Measurements from ENCODE around the gene DMRT3. TPM values are rescaled to one million over a fixed set of nuclear protein-coding genes. Genes with fewer than 3 reads are reported as not detected.

DMRT3 gene
- polyA plus RNA-seq (ENCODE audit: low read depth in 6 of 6), result not detected

GRCh38 chr9:976258-976942 lies at the start of gene DMRT3:
Gene DMRT3 (plus strand): TSS chr9:976655. CDS start chr9:977002, 347 bp downstream.
- no peak for DNase-seq
- Mint-ChIP-seq H3K27ac (peak within 1 kb of the TSS in 5 of 6 donors; percentile 29 to 68 (median 60)), H3K36me3 (peaks cover 6 to 12% of the 10 kb centered on the region in 2 donors), H3K27me3 (peaks cover 60 to 82% (median 77%) of the 10 kb centered on the region in 3 donors), H3K4me3 (peak within 1 kb of the TSS in 6 of 8 donors; percentile 16 to 58 (median 34)), H3K4me1 (peaks cover 4 to 36% (median 5%) of the 10 kb centered on the region in 3 donors), H3K9me3 (peaks cover 0 to 25% (median 5%) of the 10 kb centered on the region in 7 donors)
- no peak for ATAC-seq (ENCODE audit: low read depth in 2 of 2)

- Mint-ChIP-seq H3K36me3 (no peaks in the 10 kb centered on the region), H3K9me3 (no peaks in the 10 kb centered on the region), H3K4me1 (no peaks in the 10 kb centered on the region), H3K27ac (no peak overlapping the region), H3K4me3 (no peak overlapping the region), H3K27me3 (peaks cover 26 to 31% (median 31%) of the 10 kb centered on the region in 3 donors)
- no peak for DNase-seq
- no peak for ATAC-seq (ENCODE audit: low read depth in 2 of 2)
Observed at GRCh38 chr9:926976-927375, 49.5 kb upstream of the DMRT3 start.

- Mint-ChIP-seq H3K27me3 (peaks cover 30 to 36% (median 32%) of the 10 kb centered on the region in 3 donors), H3K4me3 (no peak overlapping the region), H3K4me1 (no peaks in the 10 kb centered on the region), H3K36me3 (no peaks in the 10 kb centered on the region), H3K9me3 (no peaks in the 10 kb centered on the region), H3K27ac (no peak overlapping the region)
- DNase-seq, result no peak
- no peak for ATAC-seq (ENCODE audit: low read depth in 2 of 2)
Observed at GRCh38 chr9:928363-929042, 48.0 kb upstream of the DMRT3 start.

GRCh38 chr9:929719-930118 lies 46.7 kb upstream of the DMRT3 start:
- H3K9me3 Mint-ChIP-seq, result no peaks in the 10 kb centered on the region
- no peaks in the 10 kb centered on the region for H3K4me1 Mint-ChIP-seq
- H3K27me3 Mint-ChIP-seq, result peaks cover 33 to 45% (median 40%) of the 10 kb centered on the region in 3 donors
- H3K27ac Mint-ChIP-seq, result peak overlapping the region in 1 of 6 donors; percentile 8
- ATAC-seq (ENCODE audit: low read depth in 2 of 2) (no peak), DNase-seq (no peak)
- no peaks in the 10 kb centered on the region for H3K36me3 Mint-ChIP-seq
- no peak overlapping the region for H3K4me3 Mint-ChIP-seq

- DNase-seq, result no peak
- no peak for ATAC-seq (ENCODE audit: low read depth in 2 of 2)
- Mint-ChIP-seq H3K9me3 (peaks cover 0 to 11% (median 2%) of the 10 kb centered on the region in 7 donors), H3K36me3 (no peaks in the 10 kb centered on the region), H3K4me1 (no peaks in the 10 kb centered on the region), H3K4me3 (no peak overlapping the region), H3K27me3 (peaks cover 30 to 60% (median 42%) of the 10 kb centered on the region in 3 donors), H3K27ac (no peak overlapping the region)
Observed at GRCh38 chr9:933356-933755, 43.1 kb upstream of the DMRT3 start.

- no peak overlapping the region for H3K4me3 Mint-ChIP-seq
- H3K36me3 Mint-ChIP-seq, result peaks cover 0 to 10% of the 10 kb centered on the region in 2 donors
- H3K9me3 Mint-ChIP-seq, result peaks cover 9 to 32% (median 12%) of the 10 kb centered on the region in 7 donors
- DNase-seq (no peak), ATAC-seq (ENCODE audit: low read depth in 2 of 2) (no peak)
- H3K4me1 Mint-ChIP-seq, result no peaks in the 10 kb centered on the region
- no peak overlapping the region for H3K27ac Mint-ChIP-seq
- peaks cover 28 to 74% (median 44%) of the 10 kb centered on the region in 3 donors for H3K27me3 Mint-ChIP-seq
Observed at GRCh38 chr9:935348-935965, 41.0 kb upstream of the DMRT3 start.

- H3K4me1 Mint-ChIP-seq, result no peaks in the 10 kb centered on the region
- H3K27me3 Mint-ChIP-seq, result peaks cover 20 to 52% (median 34%) of the 10 kb centered on the region in 3 donors
- DNase-seq, result no peak
- H3K9me3 Mint-ChIP-seq, result peaks cover 9 to 25% (median 10%) of the 10 kb centered on the region in 7 donors
- ATAC-seq (ENCODE audit: low read depth in 2 of 2), result no peak
- H3K36me3 Mint-ChIP-seq, result peaks cover 0 to 10% of the 10 kb centered on the region in 2 donors
- no peak overlapping the region for H3K27ac Mint-ChIP-seq
- H3K4me3 Mint-ChIP-seq, result peak overlapping the region in 1 of 8 donors; percentile 37
Observed at GRCh38 chr9:942805-943580, 33.5 kb upstream of the DMRT3 start.

GRCh38 chr9:947985-948384 lies 28.5 kb upstream of the DMRT3 start:
- H3K4me3 Mint-ChIP-seq, result no peak overlapping the region
- no peaks in the 10 kb centered on the region for H3K4me1 Mint-ChIP-seq
- H3K9me3 Mint-ChIP-seq, result no peaks in the 10 kb centered on the region
- H3K36me3 Mint-ChIP-seq, result no peaks in the 10 kb centered on the region
- peaks cover 29 to 53% (median 36%) of the 10 kb centered on the region in 3 donors for H3K27me3 Mint-ChIP-seq
- no peak overlapping the region for H3K27ac Mint-ChIP-seq
- DNase-seq (no peak), ATAC-seq (ENCODE audit: low read depth in 2 of 2) (no peak)

GRCh38 chr9:948497-948896 lies 28.0 kb upstream of the DMRT3 start:
- Mint-ChIP-seq H3K4me1 (no peaks in the 10 kb centered on the region), H3K9me3 (no peaks in the 10 kb centered on the region), H3K4me3 (no peak overlapping the region), H3K27ac (no peak overlapping the region), H3K27me3 (peaks cover 29 to 47% (median 36%) of the 10 kb centered on the region in 3 donors), H3K36me3 (no peaks in the 10 kb centered on the region)
- DNase-seq (no peak), ATAC-seq (ENCODE audit: low read depth in 2 of 2) (no peak)

GRCh38 chr9:950139-950538 lies 26.3 kb upstream of the DMRT3 start:
- no peaks in the 10 kb centered on the region for H3K36me3 Mint-ChIP-seq
- ATAC-seq (ENCODE audit: low read depth in 2 of 2) (no peak), DNase-seq (no peak)
- H3K27ac Mint-ChIP-seq, result no peak overlapping the region
- no peaks in the 10 kb centered on the region for H3K4me1 Mint-ChIP-seq
- H3K4me3 Mint-ChIP-seq, result no peak overlapping the region
- peaks cover 24 to 39% (median 36%) of the 10 kb centered on the region in 3 donors for H3K27me3 Mint-ChIP-seq
- H3K9me3 Mint-ChIP-seq, result no peaks in the 10 kb centered on the region

GRCh38 chr9:952546-952945 lies 23.9 kb upstream of the DMRT3 start:
- Mint-ChIP-seq H3K27me3 (peaks cover 17 to 28% (median 22%) of the 10 kb centered on the region in 3 donors), H3K4me3 (no peak overlapping the region), H3K4me1 (no peaks in the 10 kb centered on the region), H3K36me3 (no peaks in the 10 kb centered on the region), H3K27ac (no peak overlapping the region), H3K9me3 (no peaks in the 10 kb centered on the region)
- DNase-seq (no peak), ATAC-seq (ENCODE audit: low read depth in 2 of 2) (no peak)

GRCh38 chr9:959105-959504 lies 17.4 kb upstream of the DMRT3 start:
- H3K4me3 Mint-ChIP-seq, result no peak overlapping the region
- H3K9me3 Mint-ChIP-seq, result peaks cover 0 to 5% (median 1%) of the 10 kb centered on the region in 7 donors
- peaks cover 0 to 9% of the 10 kb centered on the region in 2 donors for H3K36me3 Mint-ChIP-seq
- DNase-seq (no peak), ATAC-seq (ENCODE audit: low read depth in 2 of 2) (no peak)
- H3K27ac Mint-ChIP-seq, result no peak overlapping the region
- H3K4me1 Mint-ChIP-seq, result no peaks in the 10 kb centered on the region
- H3K27me3 Mint-ChIP-seq, result peaks cover 31 to 43% (median 40%) of the 10 kb centered on the region in 3 donors

- ATAC-seq (ENCODE audit: low read depth in 2 of 2) (no peak), DNase-seq (no peak)
- Mint-ChIP-seq H3K36me3 (peaks cover 0 to 9% of the 10 kb centered on the region in 2 donors), H3K4me3 (no peak overlapping the region), H3K9me3 (peaks cover 0 to 5% (median 2%) of the 10 kb centered on the region in 7 donors), H3K4me1 (no peaks in the 10 kb centered on the region), H3K27me3 (peaks cover 38 to 50% (median 48%) of the 10 kb centered on the region in 3 donors), H3K27ac (no peak overlapping the region)
Observed at GRCh38 chr9:959914-960313, 16.5 kb upstream of the DMRT3 start.

Data from naive B cell (primary cell).